Vagina (tissue), 2 donors: ENCODE measurements around the gene TINAGL1. TPM values are rescaled to one million over a fixed set of nuclear protein-coding genes. Genes with fewer than 3 reads are reported as not detected.

Experiments used
- DNase-seq, 2 donors: peaks; one replicate each; pipeline ENCODE4 v3.0.0-alpha.2; 2017; ENCODE audit errors: extremely low spot score in 2 of 2
- H3K27ac ChIP-seq: fragments of 200-600 bp; sonication (generic); one replicate; pipeline ENCODE4 v1.5.1; 2019
- H3K27me3 ChIP-seq: fragments of 200-600 bp; sonication (generic); one replicate; pipeline ENCODE4 v1.5.1; 2019
- H3K36me3 ChIP-seq, 2 donors: fragments of 200-600 bp; sonication (generic); one replicate each; pipeline ENCODE4 v1.5.1; 2017 to 2019
- H3K4me1 ChIP-seq: fragments of 200-600 bp; sonication (generic); one replicate; pipeline ENCODE4 v1.5.1; 2019
- H3K4me3 ChIP-seq, 2 donors: fragments of 200-600 bp; sonication (generic); 1 replicate in 1 of 2; 2 replicates in 1 of 2; pipeline ENCODE4 v1.5.1; 2016 to 2019
- H3K9me3 ChIP-seq: fragments of 200-600 bp; sonication (generic); one replicate; pipeline ENCODE4 v1.5.1; 2019
- POLR2A ChIP-seq, 2 donors: fragments of 450-650 bp; IDR thresholded peaks; one replicate each; pipeline ENCODE4 v1.6.1; 2017; ENCODE audit warnings: antibody characterized with exemption in 2 of 2, mild to moderate bottlenecking in 2 of 2, moderate library complexity in 2 of 2
- POLR2AphosphoS5 ChIP-seq, 2 donors: sonication (generic); formaldehyde crosslinking; IDR thresholded peaks; one replicate each; pipeline ENCODE4 v1.9.0; 2017; ENCODE audit warnings: antibody characterized with exemption in 2 of 2, mild to moderate bottlenecking in 2 of 2, low read depth in 1 of 2; ENCODE audit not compliant: insufficient read depth in 1 of 2
- intact Hi-C: fragments of 100-400 bp; cut with DNase I; formaldehyde crosslinking; loops from one replicate; pipeline ENCODE4 v1.15.1; 2023
- total RNA-seq: library from RNA; depleted of rRNA; stranded (reverse); fragments of >200 nt; gene quantifications from one replicate; pipeline ENCODE4 v1.2.3, GENCODE V29; 2016
- TF ChIP-seq, protein P1 (sequence below), 3 experiments: fragments of 450-650 bp in 2 of 3; fragments of 200-600 bp in 1 of 3; sonication (generic) in 1 of 3; IDR thresholded peaks; one replicate each; pipeline ENCODE4 v1.5.1; 2017 to 2019; ENCODE audit warnings: antibody characterized with exemption in 3 of 3, mild to moderate bottlenecking in 2 of 3, moderate library complexity in 2 of 3

Gene TINAGL1
- total RNA-seq, 1 donor from 2014 or later: 142 TPM

DNA sequence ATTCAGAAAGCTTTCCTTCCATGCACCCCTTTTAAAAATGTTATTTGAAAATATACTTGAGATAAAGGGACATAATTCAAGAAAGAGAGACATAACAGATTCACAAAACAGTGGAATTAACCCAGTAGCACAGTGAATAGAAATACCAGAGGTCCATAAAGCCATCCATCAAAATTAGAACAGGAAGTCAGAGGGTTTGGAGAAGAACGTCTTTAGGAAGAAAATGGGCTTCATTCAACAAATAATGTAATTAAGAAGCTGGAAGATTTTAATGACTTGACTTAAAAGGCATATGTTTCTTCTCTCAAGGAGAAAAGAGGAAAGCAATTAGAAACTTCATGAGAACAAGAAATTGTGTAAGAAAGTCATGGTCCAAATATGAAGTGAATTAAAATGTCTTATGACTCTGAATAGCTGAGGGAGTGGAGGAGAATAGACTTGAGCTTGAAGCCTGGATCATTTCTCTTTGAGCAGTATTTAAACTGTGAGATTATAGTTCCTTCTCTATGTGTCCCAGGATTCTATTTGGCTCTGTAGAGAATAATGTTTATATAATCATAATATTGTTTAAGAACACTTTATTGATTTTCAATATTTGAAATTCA lies 33.3 kb downstream of the TINAGL1 start:
- no peak for TF ChIP-seq POLR2A (IDR thresholded peaks at IDR 0.05)
- TF ChIP-seq, protein P1, sequence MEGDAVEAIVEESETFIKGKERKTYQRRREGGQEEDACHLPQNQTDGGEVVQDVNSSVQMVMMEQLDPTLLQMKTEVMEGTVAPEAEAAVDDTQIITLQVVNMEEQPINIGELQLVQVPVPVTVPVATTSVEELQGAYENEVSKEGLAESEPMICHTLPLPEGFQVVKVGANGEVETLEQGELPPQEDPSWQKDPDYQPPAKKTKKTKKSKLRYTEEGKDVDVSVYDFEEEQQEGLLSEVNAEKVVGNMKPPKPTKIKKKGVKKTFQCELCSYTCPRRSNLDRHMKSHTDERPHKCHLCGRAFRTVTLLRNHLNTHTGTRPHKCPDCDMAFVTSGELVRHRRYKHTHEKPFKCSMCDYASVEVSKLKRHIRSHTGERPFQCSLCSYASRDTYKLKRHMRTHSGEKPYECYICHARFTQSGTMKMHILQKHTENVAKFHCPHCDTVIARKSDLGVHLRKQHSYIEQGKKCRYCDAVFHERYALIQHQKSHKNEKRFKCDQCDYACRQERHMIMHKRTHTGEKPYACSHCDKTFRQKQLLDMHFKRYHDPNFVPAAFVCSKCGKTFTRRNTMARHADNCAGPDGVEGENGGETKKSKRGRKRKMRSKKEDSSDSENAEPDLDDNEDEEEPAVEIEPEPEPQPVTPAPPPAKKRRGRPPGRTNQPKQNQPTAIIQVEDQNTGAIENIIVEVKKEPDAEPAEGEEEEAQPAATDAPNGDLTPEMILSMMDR (IDR thresholded peaks at IDR 0.05): no peak
- no peak for TF ChIP-seq POLR2AphosphoS5 (IDR thresholded peaks at IDR 0.05; ENCODE audit: insufficient read depth in 1 of 2, low read depth in 1 of 2)
- intact Hi-C loops: no loop called here
- H3K27ac ChIP-seq: no peak overlapping the region

DNA sequence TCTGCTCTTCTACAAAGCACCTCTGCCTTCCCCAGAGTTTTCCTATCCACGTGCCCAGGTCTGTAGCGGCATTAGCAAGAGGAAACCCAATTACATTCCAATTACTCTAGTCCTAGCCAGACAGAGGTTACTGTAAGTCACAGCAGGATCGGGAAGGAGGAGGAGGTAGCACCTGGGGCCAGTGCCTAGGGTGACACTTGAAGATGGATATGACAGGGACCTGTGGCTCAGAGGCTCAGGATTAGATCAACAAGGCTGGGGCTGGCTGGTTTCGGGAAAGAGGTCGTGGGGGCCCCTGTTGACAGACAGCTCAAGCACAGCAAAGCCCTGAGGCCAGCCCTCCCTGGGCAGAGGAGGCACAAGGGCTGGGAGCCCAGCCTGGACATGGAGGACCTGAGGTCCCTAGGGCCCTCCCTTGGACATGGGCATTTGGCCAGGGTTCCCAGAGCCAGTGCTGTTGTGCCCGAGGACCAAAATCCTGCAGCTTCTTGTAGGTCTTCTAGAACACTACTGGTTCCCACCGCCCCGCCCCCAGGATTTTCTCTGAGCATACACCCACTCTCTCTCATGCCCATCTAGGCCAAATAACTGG lies 38.2 kb downstream of the TINAGL1 start:
- Histone ChIP-seq H3K9me3 (no peaks in the 10 kb centered on the region), H3K27ac (no peak overlapping the region), H3K4me1 (peaks cover 12% of the 10 kb centered on the region), H3K36me3 (no peaks in the 10 kb centered on the region), H3K4me3 (no peak overlapping the region), H3K27me3 (no peaks in the 10 kb centered on the region)
- intact Hi-C loops: no loop called here
- DNase-seq: no peak
- TF ChIP-seq, protein P1 (IDR thresholded peaks at IDR 0.05): no peak
- no peak for TF ChIP-seq POLR2A (IDR thresholded peaks at IDR 0.05)

More for the DNA sequence above, 33.3 kb downstream of the TINAGL1 start:
- no peak overlapping the region for H3K4me3 ChIP-seq
- no peak for DNase-seq
- H3K27me3 ChIP-seq: no peaks in the 10 kb centered on the region
- H3K36me3 ChIP-seq: no peaks in the 10 kb centered on the region
- no peaks in the 10 kb centered on the region for H3K9me3 ChIP-seq
- H3K4me1 ChIP-seq: no peaks in the 10 kb centered on the region

DNA sequence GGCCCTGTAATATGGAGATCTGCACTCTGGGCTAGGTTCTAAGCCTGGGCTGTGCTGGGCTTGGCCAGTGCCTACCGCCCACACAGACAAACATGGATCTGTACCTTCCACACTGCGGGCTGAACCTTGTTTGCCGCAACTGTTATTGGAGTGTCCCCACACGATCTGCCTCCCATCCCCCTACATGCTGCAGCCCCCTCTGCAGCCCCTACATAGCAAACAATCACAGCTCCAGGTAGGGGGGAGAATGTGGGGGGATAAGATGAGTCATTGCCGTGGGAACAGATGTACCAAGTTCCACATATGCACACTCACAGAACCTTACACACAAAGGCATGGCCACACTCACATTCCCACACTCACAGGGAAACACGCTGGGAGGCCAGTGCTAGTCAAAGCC lies 39.1 kb downstream of the TINAGL1 start:
- DNase-seq: no peak
- no peaks in the 10 kb centered on the region for H3K27me3 ChIP-seq
- peaks cover 12% of the 10 kb centered on the region for H3K4me1 ChIP-seq
- intact Hi-C loops: no loop called here
- TF ChIP-seq POLR2AphosphoS5 (IDR thresholded peaks at IDR 0.05; ENCODE audit: insufficient read depth in 1 of 2, low read depth in 1 of 2) (no peak), POLR2A (IDR thresholded peaks at IDR 0.05) (no peak)
- TF ChIP-seq, protein P1 (IDR thresholded peaks at IDR 0.05): no peak
- H3K9me3 ChIP-seq: no peaks in the 10 kb centered on the region
- no peak overlapping the region for H3K27ac ChIP-seq
- H3K36me3 ChIP-seq: no peaks in the 10 kb centered on the region
- no peak overlapping the region for H3K4me3 ChIP-seq

DNA sequence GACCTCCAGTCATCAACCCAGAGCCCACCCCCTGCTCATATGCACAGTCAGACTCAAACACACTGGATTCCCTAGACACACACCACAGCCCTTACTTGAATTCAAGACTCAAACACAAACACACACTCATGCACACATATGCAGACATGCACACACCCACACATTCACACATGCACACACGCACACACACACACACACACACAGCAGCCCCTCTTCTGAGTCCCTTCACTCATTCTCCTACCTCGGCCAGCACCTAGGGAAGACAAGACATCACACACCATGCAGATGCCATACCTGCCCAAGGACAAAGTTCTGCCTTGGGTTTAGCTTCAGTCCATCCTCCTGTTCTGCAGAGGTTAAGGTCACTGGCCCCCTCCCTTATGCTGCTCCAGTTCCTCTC lies 39.6 kb downstream of the TINAGL1 start:
- peaks cover 12% of the 10 kb centered on the region for H3K4me1 ChIP-seq
- no peak overlapping the region for H3K4me3 ChIP-seq
- TF ChIP-seq, protein P1 (IDR thresholded peaks at IDR 0.05): no peak
- TF ChIP-seq POLR2A (IDR thresholded peaks at IDR 0.05) (no peak), POLR2AphosphoS5 (IDR thresholded peaks at IDR 0.05; ENCODE audit: insufficient read depth in 1 of 2, low read depth in 1 of 2) (no peak)
- no peak for DNase-seq
- H3K27me3 ChIP-seq: no peaks in the 10 kb centered on the region
- no peaks in the 10 kb centered on the region for H3K9me3 ChIP-seq
- intact Hi-C loops: no loop called here
- no peak overlapping the region for H3K27ac ChIP-seq
- no peaks in the 10 kb centered on the region for H3K36me3 ChIP-seq

DNA sequence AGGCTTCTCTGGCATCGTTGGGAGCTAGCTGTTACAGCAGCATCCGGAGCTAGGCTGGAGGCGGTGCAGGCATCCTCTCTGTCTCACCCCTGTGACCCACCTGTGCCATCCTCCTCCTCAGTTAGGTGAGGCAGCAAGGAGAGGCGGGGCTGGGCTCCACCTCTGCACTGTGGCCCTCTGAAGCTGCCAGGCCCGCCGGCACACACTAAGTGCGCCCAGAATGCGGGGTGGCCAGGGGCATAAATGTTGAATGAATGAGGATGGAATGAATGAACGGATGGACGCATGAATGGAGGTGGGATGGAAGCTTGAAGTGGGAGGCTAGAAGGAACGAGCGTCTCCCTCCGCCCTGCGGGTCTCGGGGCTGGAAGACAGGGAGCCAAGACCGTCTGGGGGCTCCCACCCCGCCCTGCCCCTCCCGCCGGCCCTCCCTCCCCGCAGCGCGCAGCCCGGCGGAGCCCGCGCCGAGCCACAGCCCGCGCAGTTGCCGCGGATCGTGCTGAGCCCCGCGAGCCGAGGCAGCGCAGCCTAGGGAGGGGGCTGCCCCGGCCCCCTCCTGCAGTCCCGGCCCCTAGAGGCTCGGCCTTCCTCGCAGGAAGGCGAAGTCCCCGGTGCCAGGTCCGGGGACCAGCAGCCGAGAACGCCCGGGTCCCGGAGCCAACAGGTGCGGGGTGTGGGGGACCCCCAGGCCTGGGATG lies 41.1 kb downstream of the TINAGL1 start, which contains the start of gene HCRTR1:
Gene HCRTR1 (plus strand): TSS at position 472 of the 698 bp plus-strand sequence. CDS start 1,504 bp downstream, outside the sequence.
- no peaks in the 10 kb centered on the region for H3K36me3 ChIP-seq
- H3K4me3 ChIP-seq: peak within 1 kb of the TSS; percentile 45 to 47
- H3K9me3 ChIP-seq: no peaks in the 10 kb centered on the region
- H3K27me3 ChIP-seq: no peaks in the 10 kb centered on the region
- TF ChIP-seq, protein P1 (IDR thresholded peaks at IDR 0.05): no peak
- TF ChIP-seq POLR2A (IDR thresholded peaks at IDR 0.05): no peak
- TF ChIP-seq POLR2AphosphoS5 (IDR thresholded peaks at IDR 0.05; ENCODE audit: insufficient read depth in 1 of 2, low read depth in 1 of 2): no peak
- intact Hi-C loops: no loop called here
- H3K27ac ChIP-seq: no peak within 1 kb of the TSS
- DNase-seq: no peak
- H3K4me1 ChIP-seq: peaks cover 12% of the 10 kb centered on the region
